Neural progenitor cell (in vitro differentiated cells): ENCODE results near the gene RSPH3. TPM values are rescaled to one million over a fixed set of nuclear protein-coding genes. Genes with fewer than 3 reads are reported as not detected.

Experiments used
- DNase-seq: peaks from one replicate; pipeline ENCODE4 v3.0.0-alpha.2; 2016; ENCODE audit warnings: low spot score
- H2AFZ ChIP-seq: fragments of 200-600 bp; sonication (generic); replicated peaks from 2 replicates; pipeline ENCODE4 v1.6.1; 2016; ENCODE audit warnings: antibody characterized with exemption
- H3F3A ChIP-seq: fragments of 200-600 bp; sonication (generic); 2 replicates; pipeline ENCODE4 v1.6.1; 2016; ENCODE audit warnings: antibody characterized with exemption, low read depth
- H3K27ac ChIP-seq: fragments of 200-600 bp; sonication (generic); 2 replicates; pipeline ENCODE4 v1.5.1; 2016; ENCODE audit warnings: mild to moderate bottlenecking
- H3K27me3 ChIP-seq: fragments of 200-600 bp; sonication (generic); 2 replicates; pipeline ENCODE4 v1.6.1; 2016; ENCODE audit warnings: mild to moderate bottlenecking, moderate library complexity
- H3K36me3 ChIP-seq: fragments of 200-600 bp; sonication (generic); 2 replicates; pipeline ENCODE4 v1.5.1; 2016
- H3K4me1 ChIP-seq: fragments of 200-600 bp; sonication (generic); 2 replicates; pipeline ENCODE4 v1.6.1; 2016; ENCODE audit warnings: mixed run types
- H3K4me2 ChIP-seq: fragments of 200-600 bp; sonication (generic); 2 replicates; pipeline ENCODE4 v1.6.1; 2016
- H3K4me3 ChIP-seq: fragments of 200-600 bp; sonication (generic); 2 replicates; pipeline ENCODE4 v1.5.1; 2016
- H3K79me2 ChIP-seq: fragments of 200-600 bp; sonication (generic); 2 replicates; pipeline ENCODE4 v1.6.1; 2016; ENCODE audit warnings: low read depth
- H3K9ac ChIP-seq: fragments of 200-600 bp; sonication (generic); 2 replicates; pipeline ENCODE4 v1.6.1; 2016
- H3K9me3 ChIP-seq: fragments of 200-600 bp; sonication (generic); 2 replicates; pipeline ENCODE4 v1.5.1; 2016; ENCODE audit warnings: low read depth
- H4K20me1 ChIP-seq: fragments of 200-600 bp; sonication (generic); 2 replicates; pipeline ENCODE4 v1.6.1; 2016; ENCODE audit warnings: low read depth
- H3K27ac Mint-ChIP-seq: 3 replicates; pipeline ENCODE4 v1.8.0; 2021; ENCODE audit warnings: mixed read lengths
- H3K27me3 Mint-ChIP-seq: 2 replicates; pipeline ENCODE4 v1.8.0; 2022; ENCODE audit warnings: low read depth, mild to moderate bottlenecking, inconsistent platforms, moderate library complexity, mixed read lengths; ENCODE audit not compliant: insufficient read depth
- H3K36me3 Mint-ChIP-seq: 3 replicates; pipeline ENCODE4 v1.8.0; 2021; ENCODE audit warnings: mixed read lengths
- H3K4me1 Mint-ChIP-seq: 3 replicates; pipeline ENCODE4 v1.8.0; 2021; ENCODE audit warnings: mixed read lengths
- H3K4me3 Mint-ChIP-seq: 3 replicates; pipeline ENCODE4 v1.8.0; 2021; ENCODE audit warnings: mild to moderate bottlenecking, moderate library complexity, mixed read lengths
- H3K9me3 Mint-ChIP-seq: 3 replicates; pipeline ENCODE4 v1.8.0; 2020; ENCODE audit warnings: mixed read lengths
- CTCF ChIP-seq: fragments of 200-600 bp; sonication (generic); IDR thresholded peaks from 2 replicates; pipeline ENCODE4 v1.5.1; 2017; ENCODE audit warnings: antibody characterized with exemption, mild to moderate bottlenecking
- EZH2 ChIP-seq: fragments of 200-600 bp; sonication (generic); IDR thresholded peaks from 2 replicates; pipeline ENCODE4 v1.6.1; 2017; ENCODE audit warnings: antibody characterized with exemption, mild to moderate bottlenecking, moderate library complexity
- EZH2phosphoT487 ChIP-seq: fragments of 200-600 bp; sonication (generic); IDR thresholded peaks from 2 replicates; pipeline ENCODE4 v1.6.1; 2017; ENCODE audit warnings: antibody characterized with exemption
- total RNA-seq: library from RNA; depleted of rRNA; stranded (reverse); fragments of >200 nt; gene quantifications from 2 replicates; pipeline ENCODE4 v1.2.3, GENCODE V29; 2015; ENCODE audit warnings: low replicate concordance

Gene RSPH3
- total RNA-seq, 1 donor from 2014 or later: 3.6 TPM

GRCh38 chr6:158972241-158973233 lies 27.5 kb downstream of the RSPH3 start:
- no peak overlapping the region for H3K27ac Mint-ChIP-seq
- Histone ChIP-seq H3K9ac (no peak overlapping the region), H2AFZ (no peak overlapping the region), H3K4me3 (no peak overlapping the region), H3F3A (peaks cover 4% of the 10 kb centered on the region), H3K4me1 (no peaks in the 10 kb centered on the region), H3K27me3 (no peaks in the 10 kb centered on the region), H3K79me2 (no peaks in the 10 kb centered on the region), H3K9me3 (peaks cover 20% of the 10 kb centered on the region), H3K36me3 (peaks cover 7% of the 10 kb centered on the region), H3K27ac (no peak overlapping the region), H3K4me2 (no peak overlapping the region), H4K20me1 (no peaks in the 10 kb centered on the region)
- peak; percentile 35 for DNase-seq
- H3K4me1 Mint-ChIP-seq: no peaks in the 10 kb centered on the region
- peak; percentile 73 for TF ChIP-seq CTCF
- no peak for TF ChIP-seq EZH2phosphoT487
- peaks cover 25% of the 10 kb centered on the region for H3K36me3 Mint-ChIP-seq
- H3K9me3 Mint-ChIP-seq: peaks cover 18% of the 10 kb centered on the region
- H3K4me3 Mint-ChIP-seq: no peak overlapping the region
- H3K27me3 Mint-ChIP-seq: no peaks in the 10 kb centered on the region

GRCh38 chr6:158970640-158971275 lies 29.2 kb downstream of the RSPH3 start:
- H3K36me3 ChIP-seq: peaks cover 12% of the 10 kb centered on the region
- no peak overlapping the region for H2AFZ ChIP-seq
- H3K27me3 ChIP-seq: no peaks in the 10 kb centered on the region
- no peak overlapping the region for H3K4me3 ChIP-seq
- Mint-ChIP-seq H3K4me1 (no peaks in the 10 kb centered on the region), H3K4me3 (no peak overlapping the region), H3K27ac (no peak overlapping the region), H3K36me3 (peaks cover 27% of the 10 kb centered on the region), H3K9me3 (peaks cover 29% of the 10 kb centered on the region), H3K27me3 (no peaks in the 10 kb centered on the region)
- H3K9me3 ChIP-seq: peaks cover 29% of the 10 kb centered on the region
- H3K27ac ChIP-seq: no peak overlapping the region
- no peaks in the 10 kb centered on the region for H3K79me2 ChIP-seq
- no peak overlapping the region for H3K9ac ChIP-seq
- DNase-seq: peak; percentile 26
- H3K4me2 ChIP-seq: no peak overlapping the region
- TF ChIP-seq CTCF: no peak
- no peak for TF ChIP-seq EZH2
- TF ChIP-seq EZH2phosphoT487: no peak
- peaks cover 4% of the 10 kb centered on the region for H3F3A ChIP-seq
- H4K20me1 ChIP-seq: no peaks in the 10 kb centered on the region
- H3K4me1 ChIP-seq: no peaks in the 10 kb centered on the region

GRCh38 chr6:158969148-158969547 lies 30.9 kb downstream of the RSPH3 start:
- H3F3A ChIP-seq: peaks cover 4% of the 10 kb centered on the region
- H4K20me1 ChIP-seq: no peaks in the 10 kb centered on the region
- H3K4me3 ChIP-seq: no peak overlapping the region
- Mint-ChIP-seq H3K4me1 (no peaks in the 10 kb centered on the region), H3K9me3 (peaks cover 29% of the 10 kb centered on the region), H3K27ac (no peak overlapping the region), H3K27me3 (no peaks in the 10 kb centered on the region), H3K36me3 (peaks cover 27% of the 10 kb centered on the region), H3K4me3 (no peak overlapping the region)
- no peak overlapping the region for H3K4me2 ChIP-seq
- no peak overlapping the region for H3K9ac ChIP-seq
- no peaks in the 10 kb centered on the region for H3K79me2 ChIP-seq
- H3K27me3 ChIP-seq: no peaks in the 10 kb centered on the region
- no peak overlapping the region for H3K27ac ChIP-seq
- H3K36me3 ChIP-seq: peaks cover 12% of the 10 kb centered on the region
- no peak overlapping the region for H2AFZ ChIP-seq
- no peaks in the 10 kb centered on the region for H3K4me1 ChIP-seq
- TF ChIP-seq EZH2phosphoT487: no peak
- DNase-seq: no peak
- H3K9me3 ChIP-seq: peaks cover 29% of the 10 kb centered on the region
